ENCODE data around the gene COL6A1.
"Not testable (repeated sequence)": the region's sequence is repeated elsewhere in the genome, so short reads cannot be mapped to it uniquely, and the experiment has no call there.

COL6A1 gene

DNA sequence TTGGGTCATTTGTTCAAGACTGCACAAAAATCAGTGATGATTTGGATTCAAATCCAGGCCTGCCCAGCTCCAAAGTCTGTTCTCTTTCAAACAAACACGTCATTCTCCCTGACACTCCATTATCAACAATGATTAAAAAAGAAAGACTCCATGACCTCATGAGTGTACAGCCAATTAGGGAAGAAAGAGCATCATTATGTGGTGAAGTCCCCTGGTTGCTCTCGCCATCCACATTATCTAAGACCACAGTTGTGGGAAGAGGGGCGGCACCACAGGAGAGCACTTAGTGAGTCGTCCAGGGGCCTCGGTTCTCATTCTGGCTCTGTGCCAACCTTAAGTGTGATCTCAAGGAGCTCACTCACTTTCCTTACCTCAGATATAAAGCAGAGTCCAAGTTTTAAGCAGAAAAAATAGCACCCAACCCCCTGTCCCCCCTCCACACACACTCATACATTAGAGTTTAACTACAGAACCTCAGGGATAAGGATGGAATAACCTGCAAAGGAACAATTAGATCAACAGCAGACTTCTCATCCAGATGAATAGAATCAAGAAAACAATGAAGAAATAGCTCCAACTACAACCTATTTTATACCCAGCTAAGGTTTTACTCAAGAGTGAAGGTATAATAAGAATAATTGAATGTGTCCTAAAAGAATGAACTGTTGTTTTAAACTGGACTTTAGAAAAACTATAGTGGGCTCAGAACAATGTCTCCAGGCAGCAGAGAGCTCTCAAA is 47.8 kb downstream of the COL6A1 start:
- DNase-seq: no peak

DNA sequence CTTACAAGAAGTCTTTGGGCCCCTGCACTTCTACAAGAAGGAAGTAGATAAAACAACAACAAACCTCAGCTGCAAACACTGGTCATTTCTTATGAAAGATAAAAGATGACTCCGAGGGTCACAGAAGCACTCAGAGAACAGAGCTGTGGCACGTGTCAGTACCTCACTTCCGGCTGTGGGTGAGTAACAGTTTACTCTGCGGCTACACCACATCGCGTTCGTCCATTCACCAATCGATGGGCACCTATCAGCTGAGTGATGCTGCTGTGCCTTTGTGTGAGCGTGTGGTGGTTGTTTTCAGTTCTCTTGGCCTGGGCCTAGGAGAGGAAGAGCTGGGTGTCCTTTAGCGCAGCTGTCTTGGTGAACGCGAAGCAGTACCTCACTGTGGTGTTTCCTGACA is 49.9 kb downstream of the COL6A1 start:
- DNase-seq: no peak

DNA sequence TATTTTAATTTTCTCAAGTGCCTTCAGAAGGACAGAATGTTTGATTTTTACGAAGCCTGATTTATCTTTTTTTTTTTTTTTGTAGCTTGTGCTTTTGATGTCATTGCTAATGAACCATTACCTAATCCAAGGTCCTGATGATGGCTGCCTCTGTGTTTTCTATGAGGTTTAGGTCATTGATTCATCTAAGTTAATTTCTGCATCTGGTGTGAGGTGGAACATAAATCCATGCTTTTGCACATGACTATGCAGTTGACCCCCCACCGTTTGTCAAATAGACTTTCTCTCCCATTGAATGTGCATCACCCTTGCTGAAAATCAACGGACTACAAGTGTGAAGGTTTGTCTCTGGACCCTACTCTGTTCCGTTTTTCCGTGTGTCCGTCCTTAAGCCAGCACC is 50.5 kb downstream of the COL6A1 start:
- no peak for DNase-seq

GRCh38 chr21:46033410-46034400 is 52.1 kb downstream of the COL6A1 start:
- DNase-seq: no peak

- DNase-seq: no peak
These were observed 54.5 kb downstream of the COL6A1 start for GRCh38 chr21:46035809-46036695.

DNA sequence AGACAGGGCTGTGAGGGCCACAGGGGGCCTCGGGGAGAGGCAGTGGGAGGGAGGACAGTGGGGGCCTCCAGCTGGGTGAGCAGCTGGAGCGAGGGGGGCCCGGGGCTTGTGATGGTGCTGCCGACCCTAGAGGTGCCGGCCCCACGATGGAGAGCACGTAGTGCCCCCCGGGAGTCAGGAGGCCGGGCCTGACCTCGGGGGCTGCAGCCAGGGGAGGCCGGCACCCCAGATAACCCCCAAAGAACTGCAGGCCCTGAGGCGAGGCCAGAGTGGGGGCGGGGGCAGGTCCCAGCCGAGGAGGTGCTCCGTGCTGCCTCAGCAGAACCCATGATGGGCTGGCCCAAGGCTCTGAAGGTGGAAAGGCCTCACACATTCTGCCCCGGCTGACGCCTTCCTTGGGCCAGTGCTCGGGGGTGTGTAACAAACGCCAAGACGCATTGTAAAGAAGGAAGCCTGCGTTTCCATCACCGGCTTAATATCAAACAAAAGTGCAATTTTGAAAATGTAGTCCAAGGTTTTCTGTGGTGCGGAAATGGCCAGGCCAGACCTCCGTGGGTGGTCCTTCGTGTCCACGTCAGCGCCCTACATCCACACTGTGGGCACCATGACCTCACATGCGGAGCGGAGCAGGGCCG is 55.2 kb downstream of the COL6A1 start:
- no peak for DNase-seq

- DNase-seq: no peak
These were observed 56.1 kb downstream of the COL6A1 start for GRCh38 chr21:46037331-46038325.

DNA sequence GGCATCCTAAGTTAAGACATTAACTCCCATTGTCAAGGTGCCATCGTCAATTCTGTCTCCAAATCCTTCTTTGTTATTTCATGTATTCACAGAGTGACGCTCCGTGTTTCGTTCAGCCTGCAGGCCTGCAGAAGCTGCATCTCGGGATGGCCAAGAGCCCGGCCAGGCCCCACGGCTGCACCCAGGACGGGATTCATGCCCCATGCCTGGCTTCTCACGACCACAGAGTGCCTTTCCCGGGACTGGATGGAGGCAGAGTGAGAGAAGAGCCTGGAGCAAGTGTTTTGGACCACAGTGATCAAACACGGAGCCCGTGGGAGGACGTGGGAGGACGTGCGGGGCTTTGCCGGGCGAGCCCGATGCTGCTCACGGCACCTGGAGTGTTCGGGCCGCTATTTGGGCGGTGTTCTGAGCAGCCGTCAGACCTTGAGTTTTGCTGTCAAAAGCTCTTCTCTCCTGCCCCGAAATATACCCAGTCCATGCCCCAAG is 56.8 kb downstream of the COL6A1 start:
- DNase-seq: no peak

DNA sequence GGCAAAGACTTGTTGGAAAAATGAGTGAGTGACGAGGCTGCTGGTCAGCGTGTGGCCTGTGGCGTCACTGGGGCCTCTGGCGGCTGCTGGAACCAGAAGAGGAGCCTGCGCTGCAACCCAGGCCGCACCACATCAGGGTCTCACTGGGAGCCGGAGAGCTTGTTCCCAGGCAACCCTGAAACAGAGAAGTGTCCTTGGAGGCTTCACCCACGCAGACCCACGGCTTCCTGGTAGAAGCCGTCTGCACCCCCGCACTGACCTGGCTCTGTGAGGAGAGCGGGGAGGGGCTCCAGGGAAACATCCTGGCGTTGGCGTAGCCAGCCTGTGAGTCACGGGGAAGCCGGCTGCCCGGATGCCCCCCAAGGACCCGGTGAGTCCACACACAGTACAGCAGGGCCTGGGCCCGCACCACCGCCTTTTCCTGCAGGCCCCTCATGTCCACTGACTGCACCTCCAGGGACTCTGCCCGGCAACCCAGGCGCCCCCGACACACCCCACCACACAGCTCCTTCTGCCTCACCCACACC is 57.4 kb downstream of the COL6A1 start:
- no peak for DNase-seq

DNA sequence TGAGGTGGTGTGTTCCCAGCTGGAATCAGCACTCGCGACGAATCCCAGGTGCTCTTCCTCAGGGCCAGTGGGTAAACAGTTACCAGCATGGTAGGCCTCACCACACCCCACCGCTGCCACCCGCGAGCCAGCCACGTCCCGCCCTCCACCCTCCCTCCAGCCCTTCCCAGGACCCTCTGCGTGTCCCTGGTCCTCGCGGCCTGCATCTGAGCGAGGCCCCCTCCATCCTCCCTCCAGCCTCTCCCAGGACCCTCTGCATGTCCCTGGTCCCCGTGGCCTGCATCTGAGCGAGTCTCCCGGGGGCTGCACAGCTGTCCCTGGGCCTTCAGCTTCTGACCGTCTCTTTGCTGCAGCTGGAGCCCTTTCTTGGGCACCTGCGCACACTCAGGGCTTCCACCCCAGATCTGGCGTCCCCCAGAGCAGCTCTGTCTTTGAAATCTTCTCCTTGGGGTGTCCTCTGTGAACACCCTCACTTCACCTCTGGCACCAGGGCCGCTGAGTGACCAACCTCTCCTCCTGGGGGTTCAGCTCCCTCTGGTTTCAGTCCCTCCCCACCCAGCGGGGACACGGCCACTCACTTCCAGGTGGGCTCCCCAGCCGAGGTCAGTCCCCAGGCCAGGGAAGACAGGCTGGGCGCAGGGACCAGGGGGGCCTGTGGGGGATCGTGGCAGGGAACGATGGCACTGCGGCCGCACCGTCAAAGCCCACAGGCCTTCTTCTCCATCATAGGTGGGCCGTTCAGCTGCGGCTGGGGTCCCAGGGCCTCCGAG is 58.5 kb downstream of the COL6A1 start:
- DNase-seq: no peak

DNA sequence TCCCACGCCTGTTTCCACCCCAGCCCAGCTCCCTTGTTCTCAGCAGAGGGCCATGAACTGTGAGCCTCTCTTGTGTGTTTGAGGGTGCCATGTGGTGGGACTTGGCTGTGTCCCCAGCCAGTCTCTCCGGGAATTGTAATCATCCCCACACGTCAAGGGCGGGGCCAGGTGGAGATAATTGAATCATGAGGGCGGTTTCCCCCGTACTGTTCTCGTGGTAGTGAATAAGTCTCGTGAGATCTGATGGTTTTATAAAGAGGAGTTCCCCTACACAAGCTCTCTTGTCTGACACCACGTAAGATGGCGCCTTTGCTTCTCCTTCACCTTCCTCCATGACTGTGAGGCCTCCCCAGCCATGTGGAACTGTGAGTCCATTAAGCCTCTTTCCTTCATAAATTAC is 59.1 kb downstream of the COL6A1 start:
- no peak for DNase-seq

- no peak for DNase-seq
These were observed 59.6 kb downstream of the COL6A1 start for GRCh38 chr21:46041183-46041582.

GRCh38 chr21:46045154-46045553 is 63.6 kb downstream of the COL6A1 start:
- DNase-seq: no peak

GRCh38 chr21:46046471-46046870 is 64.9 kb downstream of the COL6A1 start:
- DNase-seq: no peak

GRCh38 chr21:46046906-46047305 is 65.3 kb downstream of the COL6A1 start:
- not testable (repeated sequence) for DNase-seq

DNA sequence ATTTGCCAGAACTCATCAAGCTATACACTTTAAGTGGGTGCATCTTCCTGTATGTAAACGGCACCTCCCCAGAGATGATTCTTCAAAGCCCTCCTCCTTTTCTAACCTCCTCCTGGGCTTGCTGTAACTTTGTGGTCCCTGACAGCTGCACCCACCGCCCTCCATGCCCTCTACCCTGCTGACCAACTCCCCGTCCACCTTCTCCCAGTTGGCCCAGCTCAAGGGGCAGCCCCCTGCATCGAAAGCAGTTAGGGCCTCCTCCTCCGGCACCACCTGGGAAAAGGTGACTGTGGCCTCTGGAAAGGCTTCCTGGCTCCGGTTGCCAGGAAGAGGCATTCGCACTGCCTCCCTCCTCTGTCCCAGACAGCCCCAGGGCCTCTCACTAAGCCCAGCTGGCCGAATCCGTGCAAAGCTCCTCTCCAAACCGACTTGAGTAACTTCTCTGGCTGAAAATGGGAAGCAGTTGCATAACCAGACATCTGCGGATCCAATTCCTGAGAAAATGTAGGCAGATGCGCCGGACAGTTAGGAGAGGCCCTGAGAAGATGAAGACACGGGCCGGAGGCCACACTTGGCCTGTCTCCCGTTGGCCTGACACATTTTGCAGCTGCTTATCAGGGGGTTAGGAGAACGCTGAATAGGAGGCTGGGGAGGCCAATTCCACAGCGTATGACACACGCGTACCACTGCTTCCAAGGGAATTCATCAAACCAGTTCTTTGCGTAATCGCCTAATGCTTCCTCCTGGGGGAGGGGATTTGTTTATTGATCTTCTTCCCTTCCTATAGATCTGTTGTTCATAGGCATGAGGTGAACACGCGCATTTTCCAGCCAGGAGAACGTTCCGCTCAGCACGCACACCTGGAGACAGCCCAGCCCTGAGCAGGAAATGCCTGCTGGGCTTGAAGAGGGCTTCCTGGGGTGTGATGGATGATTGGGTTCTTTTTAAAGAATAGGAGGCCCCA is 67.6 kb downstream of the COL6A1 start:
- no peak for DNase-seq

DNA sequence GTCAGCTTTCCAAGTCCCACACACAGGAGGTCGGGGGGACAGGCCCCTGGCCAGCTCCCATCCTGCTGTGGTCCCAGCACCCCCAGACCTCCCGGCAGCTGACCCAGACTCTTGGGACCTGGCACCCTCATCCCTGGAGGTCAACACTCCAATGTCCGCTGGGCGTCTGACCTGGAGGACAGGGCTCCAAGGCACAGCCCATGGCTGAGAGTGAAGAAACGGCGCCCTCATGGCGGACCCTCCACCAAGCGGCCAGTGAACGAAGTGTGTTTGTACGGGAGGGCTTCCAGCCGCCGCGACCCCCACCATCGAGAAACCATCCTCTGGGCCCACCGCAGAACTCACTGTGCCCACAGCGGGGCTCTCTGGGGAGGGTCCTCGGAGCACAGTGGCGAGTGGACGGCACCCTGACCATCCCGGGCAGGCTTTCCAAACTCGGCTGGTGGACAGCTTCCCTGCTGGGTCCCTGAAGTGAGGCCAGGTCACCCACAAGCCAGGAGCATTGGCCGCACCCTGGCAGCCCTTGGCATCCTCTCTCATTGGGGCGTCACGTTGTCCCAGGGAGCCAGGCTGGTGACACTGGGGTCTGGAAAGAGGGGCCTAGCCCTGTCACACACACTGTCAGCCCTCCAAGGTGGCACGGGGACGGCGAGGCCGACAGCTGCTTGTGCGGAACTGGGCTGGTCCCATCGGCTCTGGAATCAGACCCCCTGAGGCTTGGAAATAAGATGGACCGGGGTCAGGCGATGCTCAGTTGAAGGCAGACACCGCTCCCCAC is 68.5 kb downstream of the COL6A1 start:
- DNase-seq: no peak

Measured in T-helper 1 cell (primary cell).